ENCODE measurements around the gene TOR4A. TPM values are rescaled to one million over a fixed set of nuclear protein-coding genes. Genes with fewer than 3 reads are reported as not detected.

Gene TOR4A
- total and polyA plus RNA-seq, 2 experiments from 2014 or later: 2.0 to 19.0 TPM

DNA sequence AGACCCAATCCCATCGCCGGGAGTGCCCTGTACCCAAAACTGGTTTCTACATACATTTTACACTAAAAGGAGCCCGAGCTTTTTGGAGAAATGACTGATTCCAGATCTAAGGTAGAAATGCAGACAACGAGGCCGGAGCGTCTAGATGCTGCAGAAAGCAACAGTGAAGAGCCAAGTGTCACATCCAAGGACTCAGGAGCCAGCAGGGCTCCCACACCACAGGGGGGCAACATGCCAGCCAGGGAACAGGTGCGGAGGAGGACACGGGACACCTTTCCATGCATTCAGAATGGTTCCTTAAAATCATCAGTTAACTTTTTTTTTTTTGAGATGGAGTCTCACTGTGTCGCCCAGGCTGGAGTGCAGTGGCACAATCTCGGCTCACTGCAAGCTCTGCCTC, 47.6 kb downstream of the TOR4A start:
- Mint-ChIP-seq H3K27me3 (ENCODE audit: insufficient read depth, low read depth, poor library complexity) (peaks cover 13% of the 10 kb centered on the region), H3K4me3 (no peak overlapping the region), H3K9me3 (peaks cover 15% of the 10 kb centered on the region), H3K4me1 (no peaks in the 10 kb centered on the region; the same call in 1 of the 3 replicates), H3K36me3 (ENCODE audit: low read depth) (peaks cover 7% of the 10 kb centered on the region), H3K27ac (no peak overlapping the region)
- Histone ChIP-seq H3K27ac (ENCODE audit: low read depth) (no peak overlapping the region), H4K20me1 (replicated peaks; ENCODE audit: insufficient read depth) (no peaks in the 10 kb centered on the region), H3K27me3 (ENCODE audit: insufficient read depth) (no peaks in the 10 kb centered on the region), H3K4me1 (ENCODE audit: insufficient read depth) (peaks cover 7% of the 10 kb centered on the region; the same call in 1 of the 2 replicates), H3K4me3 (no peak overlapping the region), H3K79me2 (replicated peaks; ENCODE audit: insufficient read depth) (no peaks in the 10 kb centered on the region), H3F3A (replicated peaks; ENCODE audit: low read depth) (no peaks in the 10 kb centered on the region), H2AFZ (no peak overlapping the region), H3K9me2 (ENCODE audit: insufficient read depth) (no peaks in the 10 kb centered on the region), H3K4me2 (no peak overlapping the region), H3K36me3 (ENCODE audit: insufficient read depth) (no peaks in the 10 kb centered on the region)
- no peak for DNase-seq (ENCODE audit: low spot score)
- no peak for ATAC-seq
- TF ChIP-seq, protein P1, sequence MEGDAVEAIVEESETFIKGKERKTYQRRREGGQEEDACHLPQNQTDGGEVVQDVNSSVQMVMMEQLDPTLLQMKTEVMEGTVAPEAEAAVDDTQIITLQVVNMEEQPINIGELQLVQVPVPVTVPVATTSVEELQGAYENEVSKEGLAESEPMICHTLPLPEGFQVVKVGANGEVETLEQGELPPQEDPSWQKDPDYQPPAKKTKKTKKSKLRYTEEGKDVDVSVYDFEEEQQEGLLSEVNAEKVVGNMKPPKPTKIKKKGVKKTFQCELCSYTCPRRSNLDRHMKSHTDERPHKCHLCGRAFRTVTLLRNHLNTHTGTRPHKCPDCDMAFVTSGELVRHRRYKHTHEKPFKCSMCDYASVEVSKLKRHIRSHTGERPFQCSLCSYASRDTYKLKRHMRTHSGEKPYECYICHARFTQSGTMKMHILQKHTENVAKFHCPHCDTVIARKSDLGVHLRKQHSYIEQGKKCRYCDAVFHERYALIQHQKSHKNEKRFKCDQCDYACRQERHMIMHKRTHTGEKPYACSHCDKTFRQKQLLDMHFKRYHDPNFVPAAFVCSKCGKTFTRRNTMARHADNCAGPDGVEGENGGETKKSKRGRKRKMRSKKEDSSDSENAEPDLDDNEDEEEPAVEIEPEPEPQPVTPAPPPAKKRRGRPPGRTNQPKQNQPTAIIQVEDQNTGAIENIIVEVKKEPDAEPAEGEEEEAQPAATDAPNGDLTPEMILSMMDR (conservative IDR thresholded peaks at IDR 0.05; ENCODE audit: low read depth in 2 of 2): no peak
- TF ChIP-seq ZNF331 (CRISPR knock-in tag; IDR thresholded peaks at IDR 0.05; ENCODE audit: low read depth): no peak
- TF ChIP-seq POLR2AphosphoS5 (IDR thresholded peaks at IDR 0.05; ENCODE audit: low read depth): no peak
- no peak for TF ChIP-seq ZNF114 (CRISPR knock-in tag; IDR thresholded peaks at IDR 0.05)
- TF ChIP-seq REST (IDR thresholded peaks at IDR 0.05; ENCODE audit: unreplicated experiment): no peak
- TF ChIP-seq, protein P2, sequence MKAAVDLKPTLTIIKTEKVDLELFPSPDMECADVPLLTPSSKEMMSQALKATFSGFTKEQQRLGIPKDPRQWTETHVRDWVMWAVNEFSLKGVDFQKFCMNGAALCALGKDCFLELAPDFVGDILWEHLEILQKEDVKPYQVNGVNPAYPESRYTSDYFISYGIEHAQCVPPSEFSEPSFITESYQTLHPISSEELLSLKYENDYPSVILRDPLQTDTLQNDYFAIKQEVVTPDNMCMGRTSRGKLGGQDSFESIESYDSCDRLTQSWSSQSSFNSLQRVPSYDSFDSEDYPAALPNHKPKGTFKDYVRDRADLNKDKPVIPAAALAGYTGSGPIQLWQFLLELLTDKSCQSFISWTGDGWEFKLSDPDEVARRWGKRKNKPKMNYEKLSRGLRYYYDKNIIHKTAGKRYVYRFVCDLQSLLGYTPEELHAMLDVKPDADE (IDR thresholded peaks at IDR 0.05): no peak

- Mint-ChIP-seq H3K4me3 (no peak overlapping the region), H3K27me3 (ENCODE audit: insufficient read depth, low read depth, poor library complexity) (peaks cover 19% of the 10 kb centered on the region), H3K9me3 (peaks cover 22% of the 10 kb centered on the region), H3K36me3 (ENCODE audit: low read depth) (peaks cover 12% of the 10 kb centered on the region), H3K27ac (no peak overlapping the region), H3K4me1 (no peaks in the 10 kb centered on the region; the same call in 2 of the 3 replicates)
- no peaks in the 10 kb centered on the region for H3K27me3 ChIP-seq (ENCODE audit: insufficient read depth)
- no peaks in the 10 kb centered on the region for H3K36me3 ChIP-seq (ENCODE audit: insufficient read depth)
- H3F3A ChIP-seq (replicated peaks; ENCODE audit: low read depth): no peaks in the 10 kb centered on the region
- no peak for ATAC-seq
- no peaks in the 10 kb centered on the region for H3K79me2 ChIP-seq (replicated peaks; ENCODE audit: insufficient read depth)
- H3K27ac ChIP-seq (ENCODE audit: low read depth): no peak overlapping the region
- H4K20me1 ChIP-seq (replicated peaks; ENCODE audit: insufficient read depth): no peaks in the 10 kb centered on the region
- H3K4me1 ChIP-seq (ENCODE audit: insufficient read depth): peaks cover under 1% of the 10 kb centered on the region; the same call in 1 of the 2 replicates
- no peaks in the 10 kb centered on the region for H3K9me2 ChIP-seq (ENCODE audit: insufficient read depth)
- H2AFZ ChIP-seq: no peak overlapping the region
- DNase-seq (ENCODE audit: low spot score): no peak
- no peak overlapping the region for H3K4me2 ChIP-seq
- no peak overlapping the region for H3K4me3 ChIP-seq
- no peak for TF ChIP-seq CREB1 (CRISPR knock-in tag; IDR thresholded peaks at IDR 0.05; ENCODE audit: low read depth)
- TF ChIP-seq REST (IDR thresholded peaks at IDR 0.05; ENCODE audit: unreplicated experiment): no peak
- TF ChIP-seq, protein P1 (conservative IDR thresholded peaks at IDR 0.05; ENCODE audit: low read depth in 2 of 2): no peak
- TF ChIP-seq ZNF331 (CRISPR knock-in tag; IDR thresholded peaks at IDR 0.05; ENCODE audit: low read depth): no peak
Measured at GRCh38 chr9:137325799-137326198, 48.3 kb downstream of the TOR4A start.

All from GM23338 (cell line).